HepG2 (cell line): ENCODE data around the gene CCL3. TPM values are rescaled to one million over a fixed set of nuclear protein-coding genes. Genes with fewer than 3 reads are reported as not detected.

ENCODE experiments used
- ATAC-seq: fragments of 200-7000 bp; cut with Tn5 transposase; 3 replicates; pipeline ENCODE4 v1.9.1; 2020; ENCODE audit warnings: mild to moderate bottlenecking, moderate library complexity
- BruUV-seq: library from RNA; stranded (reverse); fragments of 400-500 nt; replicated peaks from 2 replicates; lab custom pipeline; 2021; lab: Mats Ljungman, UMichigan
- CTCF ChIA-PET: fragments of 300-600 bp; formaldehyde crosslinking; extraction: SDS; loops from one replicate; lab custom pipeline; 2021; ENCODE audit warnings: low total read pairs, inconsistent platforms, low intra/inter-chr PET ratio; lab: Yijun Ruan, JAX
- POLR2A ChIA-PET: fragments of 350-600 bp; sonication (Branson Sonifier 250); formaldehyde crosslinking; loops from one replicate; lab custom pipeline; 2020; ENCODE audit warnings: antibody characterized with exemption, inconsistent platforms; lab: Yijun Ruan, JAX
- DNase-seq: peaks from one replicate; pipeline ENCODE4 v3.0.0-alpha.2; 2015; ENCODE audit warnings: low spot score
- FAIRE-seq: peaks from 3 replicates; lab custom pipeline; 2011; peaks lifted over from hg19 to GRCh38; lab: Jason Lieb, UNC
- H2AFZ ChIP-seq: one replicate; pipeline ENCODE4 v1.6.1; 2011; ENCODE audit warnings: low read length, inconsistent platforms
- H3K27ac ChIP-seq: fragments of 300-600 bp; 3 replicates; pipeline ENCODE4 v1.8.0; 2011; ENCODE audit warnings: mixed run types, mild to moderate bottlenecking, mixed read lengths, low read length, inconsistent platforms; ENCODE audit not compliant: insufficient read depth; ENCODE audit errors: extremely low read length
- H3K27me3 ChIP-seq, 2 experiments: fragments of 200-600 bp in 1 of 2; 2 replicates in 1 of 2; 3 replicates in 1 of 2; pipeline versions ENCODE4 v1.6.0 to v1.8.0; 2011; ENCODE audit warnings: low read length in 2 of 2, mild to moderate bottlenecking in 2 of 2, moderate library complexity in 2 of 2, inconsistent platforms in 1 of 2; ENCODE audit not compliant: insufficient read depth in 2 of 2, control insufficient read depth in 1 of 2
- H3K36me3 ChIP-seq, 2 experiments: fragments of 200-600 bp in 1 of 2; replicated peaks in 1 of 2; 2 replicates in 1 of 2; 3 replicates in 1 of 2; pipeline versions ENCODE4 v1.5.1 to v1.8.0; 2011; ENCODE audit warnings: low read length in 2 of 2, inconsistent platforms in 1 of 2; ENCODE audit not compliant: insufficient read depth in 2 of 2, control insufficient read depth in 1 of 2
- H3K4me1 ChIP-seq: 2 replicates; pipeline ENCODE4 v1.5.1; 2012; ENCODE audit warnings: low read length, inconsistent platforms; ENCODE audit not compliant: insufficient read depth
- H3K4me2 ChIP-seq: 2 replicates; pipeline ENCODE4 v1.6.0; 2011; ENCODE audit warnings: low read depth, low read length, inconsistent platforms
- H3K4me3 ChIP-seq, 3 experiments: fragments of 200-600 bp in 1 of 3; sonication (generic), shearing (Covaris generic) in 1 of 3; replicated peaks in 1 of 3; 2 replicates each; pipeline ENCODE4 v1.5.1; 2011 to 2016; ENCODE audit warnings: low read length in 3 of 3, inconsistent platforms in 2 of 3, low read depth in 2 of 3, mild to moderate bottlenecking in 2 of 3, control low read depth in 1 of 3, mixed read lengths in 1 of 3; ENCODE audit not compliant: insufficient read depth in 1 of 3
- H3K79me2 ChIP-seq: one replicate; pipeline ENCODE4 v1.6.1; 2011; ENCODE audit warnings: low read length, inconsistent platforms; ENCODE audit not compliant: insufficient read depth
- H3K9ac ChIP-seq: 2 replicates; pipeline ENCODE4 v1.6.0; 2011; ENCODE audit warnings: mild to moderate bottlenecking, low read depth, low read length, inconsistent platforms; ENCODE audit not compliant: insufficient read depth
- H3K9me3 ChIP-seq: 2 replicates; pipeline ENCODE4 v1.5.1; 2012; ENCODE audit warnings: mild to moderate bottlenecking, low read length
- H4K20me1 ChIP-seq: 2 replicates; pipeline ENCODE4 v1.6.0; 2011; ENCODE audit warnings: inconsistent platforms, mild to moderate bottlenecking, low read length, moderate library complexity; ENCODE audit not compliant: insufficient read depth
- JUND ChIP-seq: sonication (generic); formaldehyde crosslinking; IDR thresholded peaks from 2 replicates; pipeline ENCODE4 v1.8.0; 2022; ENCODE audit warnings: mild to moderate bottlenecking, missing genetic modification reagents
- REXO4 ChIP-seq: sonication (generic); formaldehyde crosslinking; IDR thresholded peaks from 2 replicates; pipeline ENCODE4 v1.8.0; 2022; ENCODE audit warnings: missing genetic modification reagents, mild to moderate bottlenecking, borderline replicate concordance
- TCF12 ChIP-seq, 2 experiments: fragments of 450-650 bp in 1 of 2; sonication (generic) in 1 of 2; formaldehyde crosslinking in 1 of 2; IDR thresholded peaks; 2 replicates each; pipeline versions ENCODE4 v1.6.1 to v1.8.0; 2017 to 2022; ENCODE audit warnings: antibody characterized with exemption in 1 of 2, mild to moderate bottlenecking in 1 of 2, missing genetic modification reagents in 1 of 2, moderate library complexity in 1 of 2
- ZNF792 ChIP-seq: IDR thresholded peaks from 2 replicates; pipeline ENCODE4 v1.6.1; 2016
- WGBS: methylation state at CpG from one replicate; pipeline ENCODE4 v1.1.6; 2017; ENCODE audit warnings: low lambda C conversion rate; 5-methylcytosine and 5-hydroxymethylcytosine counted together
- in situ Hi-C: cut with HindIII; loops from 2 replicates; pipeline ENCODE4 v1.10.0; 2017; ENCODE audit warnings: low pct_unique_long_range_greater_than_20kb; ENCODE audit not compliant: extremely low pct_ligation_motif_present
- intact Hi-C: fragments of 100-400 bp; cut with micrococcal nuclease; formaldehyde crosslinking; loops from one replicate; pipeline ENCODE4 v1.10.0; 2022; ENCODE audit not compliant: unreplicated experiment
- polyA plus RNA-seq, 8 experiments: library from polyadenylated mRNA; depleted of rRNA in 3 of 8; stranded (reverse) in 7 of 8; unstranded in 1 of 8; fragments of >200 nt; fragmentation: Illumina TruSeq in 4 of 8; extraction: Trizol in 4 of 8; gene quantifications; 2 replicates each; pipeline versions ENCODE4 v1.2.1 to v1.2.3, GENCODE V29; 2011 to 2016; ENCODE audit warnings: low read depth in 4 of 8, missing spikeins in 1 of 8, mixed read lengths in 1 of 8; ENCODE audit not compliant: insufficient read depth in 1 of 8
- total RNA-seq, 5 experiments: library from RNA; depleted of rRNA; stranded (reverse); fragments of >200 nt; fragmentation: Illumina TruSeq; extraction: Trizol; gene quantifications; 2 replicates each; pipeline ENCODE4 v1.2.3, GENCODE V29; 2016; ENCODE audit warnings: low read depth in 1 of 5

Gene CCL3
- total and polyA plus RNA-seq, 2 of the 13 experiments (the other 11 are each of a cell fraction or from before 2014, with no cell fraction given), result not detected

DNA sequence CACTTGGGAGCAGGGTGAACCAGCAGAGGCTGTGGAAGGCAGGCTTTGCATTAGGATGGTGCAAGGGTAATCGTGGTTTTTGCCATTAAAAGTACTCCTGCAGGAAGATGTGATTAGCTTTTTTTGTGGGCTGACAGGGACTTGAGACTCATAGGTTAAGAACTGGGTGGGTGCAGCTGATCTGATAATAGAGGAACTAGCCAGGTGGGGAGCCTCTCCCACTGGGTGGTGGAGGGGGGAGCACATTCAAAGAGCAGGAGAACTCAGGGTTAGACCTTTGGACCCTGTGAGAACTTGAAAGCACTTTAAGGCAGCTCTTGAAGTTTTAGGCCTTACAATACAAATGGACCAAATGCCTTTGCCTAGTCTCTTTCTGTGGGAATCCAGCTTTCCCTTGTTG, 46.1 kb upstream of the CCL3 start:
- ChIA-PET POLR2A (no interaction called here), CTCF (no interaction called here)
- no peak overlapping the region for H3K9ac ChIP-seq
- H3K4me2 ChIP-seq, result no peak overlapping the region
- no peak overlapping the region for H2AFZ ChIP-seq
- in situ Hi-C loops, result no loop called here
- BruUV-seq, result no TSS peak
- H3K27me3 ChIP-seq, result no peaks in the 10 kb centered on the region
- no peaks in the 10 kb centered on the region for H3K9me3 ChIP-seq
- H3K27ac ChIP-seq, result no peak overlapping the region
- DNase-seq, result no peak
- no peaks in the 10 kb centered on the region for H3K36me3 ChIP-seq
- H3K4me1 ChIP-seq, result peaks cover 20% of the 10 kb centered on the region
- ATAC-seq, result no peak
- H4K20me1 ChIP-seq, result no peaks in the 10 kb centered on the region
- no peak for TF ChIP-seq REXO4 (CRISPR knock-in tag)
- no peak for TF ChIP-seq ZNF792 (CRISPR knock-in tag)
- intact Hi-C loops, result no loop called here
- no peak for FAIRE-seq
- no peak overlapping the region for H3K4me3 ChIP-seq
- WGBS, result 0% methylated on average over 1 of the region's 1 CpG
- H3K79me2 ChIP-seq, result no peaks in the 10 kb centered on the region

DNA sequence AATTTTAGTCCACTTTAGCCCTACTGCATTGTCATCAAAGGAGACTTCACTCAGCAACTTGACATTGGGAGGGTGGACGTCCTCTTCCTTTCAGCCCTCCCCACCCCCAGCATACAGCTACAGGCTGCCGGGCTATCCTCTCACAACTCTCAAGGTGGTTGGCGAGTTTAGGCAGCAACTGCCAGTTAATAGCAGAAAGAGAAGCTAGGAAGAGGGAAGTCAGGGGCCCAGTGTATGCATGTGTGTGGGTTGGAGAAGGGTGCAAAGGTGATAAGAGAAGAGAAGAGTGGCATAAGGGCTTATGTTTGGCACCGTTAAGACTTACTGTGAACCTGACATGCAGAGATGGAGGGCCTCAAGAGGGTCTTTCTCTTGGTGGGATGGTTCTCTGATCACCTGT, 45.5 kb upstream of the CCL3 start:
- in situ Hi-C loops (no loop called here), intact Hi-C loops (no loop called here)
- no peak overlapping the region for H2AFZ ChIP-seq
- TF ChIP-seq JUND (no peak), TCF12 (IDR thresholded peaks at IDR 0.05) (no peak), TCF12 (CRISPR knock-in tag; IDR thresholded peaks at IDR 0.05) (no peak)
- H3K36me3 ChIP-seq, result no peaks in the 10 kb centered on the region
- no peaks in the 10 kb centered on the region for H4K20me1 ChIP-seq
- FAIRE-seq (no peak), ATAC-seq (no peak), DNase-seq (no peak)
- no peak overlapping the region for H3K9ac ChIP-seq
- peaks cover 20% of the 10 kb centered on the region for H3K4me1 ChIP-seq
- no peaks in the 10 kb centered on the region for H3K79me2 ChIP-seq
- no peaks in the 10 kb centered on the region for H3K9me3 ChIP-seq
- CTCF ChIA-PET, result no interaction called here
- H3K27me3 ChIP-seq, result no peaks in the 10 kb centered on the region
- no peak overlapping the region for H3K4me3 ChIP-seq
- no peak overlapping the region for H3K4me2 ChIP-seq
- POLR2A ChIA-PET, result no interaction called here
- no TSS peak for BruUV-seq
- WGBS, result 27% methylated on average over 4 of the region's 4 CpGs
- no peak overlapping the region for H3K27ac ChIP-seq
